Endothelial cell of umbilical vein (primary cell): Measurements from ENCODE around the gene PPFIBP1. TPM values are rescaled to one million over a fixed set of nuclear protein-coding genes. Genes with fewer than 3 reads are reported as not detected.

Experiments
- BruUV-seq: library from RNA; stranded (reverse); fragments of 400-500 nt; replicated peaks from 2 replicates; lab custom pipeline; 2021; lab: Mats Ljungman, UMichigan
- CTCF ChIA-PET: fragments of 300-600, 350-600 bp; sonication (Branson Sonifier 250); formaldehyde crosslinking; loops from one replicate; lab custom pipeline; 2021; ENCODE audit warnings: antibody characterized with exemption, inconsistent platforms; lab: Charles Lee
- POLR2A ChIA-PET: fragments of 300-600, 350-600 bp; sonication (Branson Sonifier 250); formaldehyde crosslinking; loops from one replicate; lab custom pipeline; 2021; ENCODE audit warnings: antibody characterized with exemption, inconsistent platforms; lab: Charles Lee
- DNase-seq: peaks from one replicate; pipeline ENCODE4 v3.0.0-alpha.2; 2011; ENCODE audit warnings: low read depth, low spot score
- FAIRE-seq: peaks from 2 replicates; lab custom pipeline; 2011; peaks lifted over from hg19 to GRCh38; lab: Jason Lieb, UNC
- H2AFZ ChIP-seq: 2 replicates; pipeline ENCODE4 v1.6.0; 2012; ENCODE audit warnings: low read depth, low read length, control low read depth, inconsistent platforms
- H3K27ac ChIP-seq: 2 replicates; pipeline ENCODE4 v1.5.1; 2011; ENCODE audit warnings: low read depth, mild to moderate bottlenecking, control low read depth, low read length, moderate library complexity; ENCODE audit not compliant: insufficient read depth
- H3K27me3 ChIP-seq, 2 experiments: 2 replicates each; pipeline versions ENCODE4 v1.6.0 to v1.6.1; 2011; ENCODE audit warnings: low read length in 2 of 2, mixed read lengths in 1 of 2; ENCODE audit not compliant: control insufficient read depth in 2 of 2, insufficient read depth in 2 of 2
- H3K36me3 ChIP-seq, 2 experiments: 2 replicates in 1 of 2; 3 replicates in 1 of 2; pipeline ENCODE4 v1.5.1; 2011; ENCODE audit warnings: low read length in 2 of 2, mild to moderate bottlenecking in 1 of 2, moderate library complexity in 1 of 2; ENCODE audit not compliant: control insufficient read depth in 2 of 2, insufficient read depth in 2 of 2; ENCODE audit errors: extremely low read depth in 1 of 2
- H3K4me1 ChIP-seq: 3 replicates; pipeline ENCODE4 v1.5.1; 2011; ENCODE audit warnings: mild to moderate bottlenecking, low read length; ENCODE audit not compliant: control insufficient read depth, insufficient read depth; ENCODE audit errors: extremely low read depth
- H3K4me2 ChIP-seq: 2 replicates; pipeline ENCODE4 v1.6.1; 2011; ENCODE audit warnings: low read length, control low read depth, mixed read lengths; ENCODE audit not compliant: insufficient read depth
- H3K4me3 ChIP-seq, 3 experiments: fragments of 200-600 bp in 1 of 3; sonication (generic), shearing (Covaris generic) in 1 of 3; replicated peaks in 1 of 3; 2 replicates each; pipeline ENCODE4 v1.5.1; 2011 to 2016; ENCODE audit warnings: control low read depth in 3 of 3, low read length in 3 of 3, mild to moderate bottlenecking in 2 of 3, inconsistent platforms in 1 of 3, low read depth in 1 of 3, moderate library complexity in 1 of 3; ENCODE audit not compliant: insufficient read depth in 1 of 3
- H3K79me2 ChIP-seq: 2 replicates; pipeline ENCODE4 v1.6.0; 2012; ENCODE audit warnings: low read length, inconsistent platforms; ENCODE audit not compliant: control insufficient read depth, insufficient read depth
- H3K9ac ChIP-seq: replicated peaks from 2 replicates; pipeline ENCODE3; 2011; ENCODE audit warnings: low read length, control low read depth; ENCODE audit not compliant: insufficient read depth; ENCODE audit errors: extremely low read depth
- H3K9me1 ChIP-seq: replicated peaks from 3 replicates; pipeline ENCODE4 v1.6.0; 2011; ENCODE audit warnings: mild to moderate bottlenecking, low read length; ENCODE audit not compliant: control insufficient read depth, insufficient read depth; ENCODE audit errors: extremely low read depth
- H3K9me3 ChIP-seq: replicated peaks from 2 replicates; pipeline ENCODE4 v1.5.1; 2012; ENCODE audit warnings: low read length, inconsistent platforms; ENCODE audit not compliant: control insufficient read depth, insufficient read depth
- H4K20me1 ChIP-seq: replicated peaks from 2 replicates; pipeline ENCODE3; 2011; ENCODE audit warnings: mild to moderate bottlenecking, low read length; ENCODE audit not compliant: control insufficient read depth, insufficient read depth; ENCODE audit errors: extremely low read depth
- CTCF ChIP-seq, 2 donors: IDR thresholded peaks; 1 replicate in 1 of 2; 2 replicates in 1 of 2; pipeline ENCODE4 v1.5.1; 2011; ENCODE audit warnings: low read length in 2 of 2, mild to moderate bottlenecking in 2 of 2, moderate library complexity in 2 of 2, control low read depth in 1 of 2, inconsistent platforms in 1 of 2, low read depth in 1 of 2; ENCODE audit not compliant: insufficient read depth in 1 of 2; ENCODE audit errors: extremely low read depth in 1 of 2
- EZH2 ChIP-seq: IDR thresholded peaks from 2 replicates; pipeline ENCODE4 v1.6.1; 2012; ENCODE audit warnings: borderline replicate concordance, low read depth, mild to moderate bottlenecking, moderate library complexity, low read length, inconsistent platforms; ENCODE audit not compliant: severe bottlenecking
- FOS ChIP-seq: IDR thresholded peaks from 2 replicates; pipeline ENCODE4 v1.6.1; 2011; ENCODE audit warnings: mild to moderate bottlenecking, low read length, moderate library complexity, borderline replicate concordance; ENCODE audit not compliant: insufficient read depth
- GATA2 ChIP-seq: IDR thresholded peaks from 2 replicates; pipeline ENCODE4 v1.7.0; 2011; ENCODE audit warnings: low read depth, mild to moderate bottlenecking, moderate library complexity, mixed read lengths, low read length; ENCODE audit not compliant: insufficient read length, insufficient read depth
- JUN ChIP-seq: IDR thresholded peaks from 2 replicates; pipeline ENCODE4 v1.6.1; 2011; ENCODE audit warnings: borderline replicate concordance, low read depth; ENCODE audit not compliant: insufficient read length, insufficient read depth
- MAX ChIP-seq: IDR thresholded peaks from 2 replicates; pipeline ENCODE4 v1.6.1; 2011; ENCODE audit not compliant: insufficient read depth, insufficient read length
- MYC ChIP-seq: IDR thresholded peaks from one replicate; pipeline ENCODE4 v1.6.1; 2011; ENCODE audit warnings: mild to moderate bottlenecking, low read depth, low read length
- POLR2A ChIP-seq: IDR thresholded peaks from 2 replicates; pipeline ENCODE4 v1.6.1; 2012; ENCODE audit warnings: low read depth, mild to moderate bottlenecking, control low read depth, low read length
- POLR2AphosphoS5 ChIP-seq: IDR thresholded peaks from 2 replicates; pipeline ENCODE4 v1.6.1; 2012; ENCODE audit warnings: low read depth, mild to moderate bottlenecking, control low read depth, low read length, moderate library complexity; ENCODE audit not compliant: insufficient read depth
- dilution Hi-C: fragments of 300-500 bp; cut with MboI; formaldehyde crosslinking; loops from one replicate; pipeline ENCODE4 v1.15.0; 2019; ENCODE audit warnings: low sequenced_read_pairs; ENCODE audit not compliant: extremely low pct_ligation_motif_present
- intact Hi-C: fragments of 100-400 bp; cut with micrococcal nuclease; formaldehyde crosslinking; loops from one replicate; pipeline ENCODE4 v1.10.0; 2022
- polyA plus RNA-seq, 4 experiments: library from polyadenylated mRNA; depleted of rRNA in 3 of 4; stranded (reverse) in 3 of 4; unstranded in 1 of 4; fragments of >200 nt; gene quantifications; 2 replicates each; pipeline versions ENCODE4 v1.2.1 to v1.2.3, GENCODE V29; 2011 to 2012; ENCODE audit warnings: missing spikeins in 1 of 4
- total RNA-seq: library from RNA; stranded (reverse); gene quantifications from 2 replicates; pipeline ENCODE4 v1.2.3, GENCODE V29; 2021

PPFIBP1 gene
- total and polyA plus RNA-seq, 2 donors (not counting 3 experiments of a cell fraction or from before 2014, with no cell fraction given), result 45.5 to 154 TPM

- Histone ChIP-seq H3K79me2 (peaks cover 44% of the 10 kb centered on the region), H3K27ac (no peak overlapping the region), H3K27me3 (no peaks in the 10 kb centered on the region), H3K9me1 (no peaks in the 10 kb centered on the region), H3K36me3 (no peaks in the 10 kb centered on the region), H3K9ac (no peak overlapping the region), H3K4me3 (peak overlapping the region in 1 of 3 experiments; percentile 91), H4K20me1 (no peaks in the 10 kb centered on the region), H3K4me1 (peaks cover 10% of the 10 kb centered on the region), H3K4me2 (peak overlapping the region; percentile 83), H2AFZ (no peak overlapping the region), H3K9me3 (no peaks in the 10 kb centered on the region)
- dilution Hi-C loops, result no loop called here
- no peak for FAIRE-seq
- intact Hi-C loops, result no loop called here
- DNase-seq, result no peak
- POLR2A ChIA-PET, result no interaction called here
- CTCF ChIA-PET, result no interaction called here
- BruUV-seq, result no TSS peak
- TF ChIP-seq MYC (no peak), JUN (no peak), FOS (no peak), CTCF (IDR thresholded peaks at IDR 0.05; ENCODE audit: extremely low read depth in 1 of 2, insufficient read depth in 1 of 2, low read depth in 1 of 2, low read length in 2 of 2) (no peak), POLR2AphosphoS5 (no peak), EZH2 (no peak), POLR2A (no peak), MAX (no peak), GATA2 (no peak)
Measured at GRCh38 chr12:27711967-27712366, 188.0 kb downstream of the PPFIBP1 start.
